ENCODE measurements around the gene GALK1.

Gene GALK1

GRCh38 chr17:75729351-75729750 lies 35.6 kb downstream of the GALK1 start:
- Histone ChIP-seq H3F3A (ENCODE audit: insufficient read depth) (no peaks in the 10 kb centered on the region), H4K20me1 (ENCODE audit: low read depth, low read length) (no peaks in the 10 kb centered on the region), H3K9ac (ENCODE audit: low read length) (no peak overlapping the region), H3K9me2 (replicated peaks; ENCODE audit: insufficient read depth, low read length) (no peaks in the 10 kb centered on the region), H3K79me2 (ENCODE audit: insufficient read depth, low read length) (no peaks in the 10 kb centered on the region), H3K4me2 (ENCODE audit: low read depth, low read length, poor library complexity, severe bottlenecking) (no peak overlapping the region), H3K27ac (ENCODE audit: low read depth, low read length) (no peak overlapping the region), H3K36me3 (ENCODE audit: low read length) (no peaks in the 10 kb centered on the region), H3K4me3 (ENCODE audit: insufficient read depth, low read length, poor library complexity, severe bottlenecking) (no peak overlapping the region), H3K9me3 (ENCODE audit: insufficient read depth, low read length) (no peaks in the 10 kb centered on the region), H2AFZ (ENCODE audit: low read depth, low read length, severe bottlenecking) (no peak overlapping the region), H3K27me3 (ENCODE audit: low read length) (no peaks in the 10 kb centered on the region)
- TF ChIP-seq EZH2phosphoT487 (conservative IDR thresholded peaks at IDR 0.05; ENCODE audit: low read length): no peak
- no peak for TF ChIP-seq CTCF (IDR thresholded peaks at IDR 0.05; ENCODE audit: insufficient read depth, low read length, poor library complexity, severe bottlenecking)

DNA sequence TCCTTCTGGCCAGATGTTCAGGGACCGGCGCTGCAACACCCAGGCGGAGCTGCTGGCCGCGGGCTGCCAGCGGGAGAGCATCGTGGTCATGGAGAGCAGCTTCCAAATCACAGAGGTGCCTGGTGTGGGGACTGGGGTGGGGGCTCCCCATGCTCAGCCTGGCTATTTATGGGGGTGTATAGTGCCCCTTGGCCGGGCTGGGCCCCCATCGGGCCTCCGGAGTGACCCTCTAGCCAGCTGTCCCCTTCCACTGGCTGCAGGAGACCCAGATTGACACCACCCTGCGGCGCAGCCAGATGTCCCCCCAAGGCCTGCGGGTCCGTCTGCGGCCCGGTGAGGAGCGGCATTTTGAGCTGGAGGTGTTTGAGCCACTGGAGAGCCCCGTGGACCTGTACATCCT lies 37.6 kb downstream of the GALK1 start:
- Histone ChIP-seq H3K4me2 (ENCODE audit: low read depth, low read length, poor library complexity, severe bottlenecking) (no peak overlapping the region), H2AFZ (ENCODE audit: low read depth, low read length, severe bottlenecking) (no peak overlapping the region), H3K4me3 (ENCODE audit: insufficient read depth, low read length, poor library complexity, severe bottlenecking) (no peak overlapping the region), H3K9me3 (ENCODE audit: insufficient read depth, low read length) (no peaks in the 10 kb centered on the region), H3K27me3 (ENCODE audit: low read length) (no peaks in the 10 kb centered on the region), H3K36me3 (ENCODE audit: low read length) (no peaks in the 10 kb centered on the region), H3K79me2 (ENCODE audit: insufficient read depth, low read length) (no peaks in the 10 kb centered on the region), H3K9me2 (replicated peaks; ENCODE audit: insufficient read depth, low read length) (no peaks in the 10 kb centered on the region), H3F3A (ENCODE audit: insufficient read depth) (no peaks in the 10 kb centered on the region), H4K20me1 (ENCODE audit: low read depth, low read length) (no peaks in the 10 kb centered on the region), H3K27ac (ENCODE audit: low read depth, low read length) (no peak overlapping the region), H3K9ac (ENCODE audit: low read length) (no peak overlapping the region)
- no peak for TF ChIP-seq CTCF (IDR thresholded peaks at IDR 0.05; ENCODE audit: insufficient read depth, low read length, poor library complexity, severe bottlenecking)
- no peak for TF ChIP-seq EZH2phosphoT487 (conservative IDR thresholded peaks at IDR 0.05; ENCODE audit: low read length)

DNA sequence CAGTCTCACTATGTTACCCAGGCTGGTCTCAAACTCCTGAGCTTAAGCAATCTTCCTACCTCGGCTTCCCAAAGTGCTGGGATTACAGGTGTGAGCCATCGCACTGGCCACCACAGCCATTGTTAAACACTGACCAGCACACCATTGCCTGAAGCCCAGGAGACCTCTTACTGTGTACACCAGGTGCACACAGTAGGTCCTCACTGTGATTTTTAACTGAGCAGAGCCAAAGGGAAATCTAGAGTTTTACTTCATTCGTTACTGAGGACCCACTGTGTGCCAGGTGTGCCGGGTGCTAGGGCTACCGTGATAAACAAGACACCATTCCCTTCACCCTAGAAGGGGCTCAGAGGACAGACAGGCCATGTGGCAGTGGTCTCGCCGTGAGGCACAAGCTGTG lies 39.5 kb downstream of the GALK1 start:
- Histone ChIP-seq H3K79me2 (ENCODE audit: insufficient read depth, low read length) (no peaks in the 10 kb centered on the region), H3K9me2 (replicated peaks; ENCODE audit: insufficient read depth, low read length) (no peaks in the 10 kb centered on the region), H3K9me3 (ENCODE audit: insufficient read depth, low read length) (no peaks in the 10 kb centered on the region), H3K4me2 (ENCODE audit: low read depth, low read length, poor library complexity, severe bottlenecking) (no peak overlapping the region), H3K27me3 (ENCODE audit: low read length) (no peaks in the 10 kb centered on the region), H3K4me3 (ENCODE audit: insufficient read depth, low read length, poor library complexity, severe bottlenecking) (no peak overlapping the region), H3F3A (ENCODE audit: insufficient read depth) (no peaks in the 10 kb centered on the region), H3K9ac (ENCODE audit: low read length) (no peak overlapping the region), H4K20me1 (ENCODE audit: low read depth, low read length) (no peaks in the 10 kb centered on the region), H3K36me3 (ENCODE audit: low read length) (no peaks in the 10 kb centered on the region), H2AFZ (ENCODE audit: low read depth, low read length, severe bottlenecking) (no peak overlapping the region), H3K27ac (ENCODE audit: low read depth, low read length) (no peak overlapping the region)
- TF ChIP-seq EZH2phosphoT487 (conservative IDR thresholded peaks at IDR 0.05; ENCODE audit: low read length) (no peak), CTCF (IDR thresholded peaks at IDR 0.05; ENCODE audit: insufficient read depth, low read length, poor library complexity, severe bottlenecking) (no peak)

Data from SU-DHL-6 (cell line).